Measurements from ENCODE around the gene PMPCA.

- TF ChIP-seq CTCF (IDR thresholded peaks at IDR 0.05) (peak in 2 of 7 experiments; percentile 5 to 56), POLR2A (IDR thresholded peaks at IDR 0.05) (no peak)
Measured at GRCh38 chr9:136363949-136364748, 46.3 kb upstream of the PMPCA start.
